ENCODE results near the gene ALDH7A1. TPM values are rescaled to one million over a fixed set of nuclear protein-coding genes. Genes with fewer than 3 reads are reported as not detected.
A peak's percentile ranks its signal among the peaks of the same experiment; 100 is the strongest.

ALDH7A1 gene
- total RNA-seq, 1 donor from 2014 or later = 63.6 TPM

GRCh38 chr5:126482591-126482990 is 112.4 kb downstream of the ALDH7A1 start:
- H3K4me3 ChIP-seq = no peak overlapping the region
- peaks cover 26% of the 10 kb centered on the region for H3K4me1 ChIP-seq
- H3K9me3 ChIP-seq = no peaks in the 10 kb centered on the region
- no peak for DNase-seq (ENCODE audit: extremely low spot score in 2 of 2)
- TF ChIP-seq POLR2A (IDR thresholded peaks at IDR 0.05) = no peak
- no peak for TF ChIP-seq CTCF (IDR thresholded peaks at IDR 0.05)
- no peak for TF ChIP-seq POLR2AphosphoS5 (IDR thresholded peaks at IDR 0.05; ENCODE audit: insufficient read depth in 1 of 2, low read depth in 1 of 2)
- intact Hi-C loops (cut with DNase I) = loop anchor here (5.0 kb wide), 1 partner anchor 40 kb away; no protein-coding TSS in a partner anchor
- H3K27me3 ChIP-seq = no peaks in the 10 kb centered on the region
- peaks cover 0 to 45% of the 10 kb centered on the region in 2 donors for H3K36me3 ChIP-seq
- H3K27ac ChIP-seq = peak overlapping the region; percentile 73

- no peak for TF ChIP-seq CTCF (IDR thresholded peaks at IDR 0.05)
- TF ChIP-seq POLR2AphosphoS5 (IDR thresholded peaks at IDR 0.05; ENCODE audit: insufficient read depth in 1 of 2, low read depth in 1 of 2) = no peak
- no peak for TF ChIP-seq POLR2A (IDR thresholded peaks at IDR 0.05)
- Histone ChIP-seq H3K4me1 (peaks cover 34% of the 10 kb centered on the region), H3K4me3 (no peak overlapping the region), H3K27ac (peak overlapping the region; percentile 73), H3K9me3 (no peaks in the 10 kb centered on the region), H3K36me3 (peaks cover 0 to 32% of the 10 kb centered on the region in 2 donors), H3K27me3 (no peaks in the 10 kb centered on the region)
- intact Hi-C loops (cut with DNase I) = loop anchor here (5.0 kb wide), 1 partner anchor 41 kb away; no protein-coding TSS in a partner anchor
- DNase-seq (ENCODE audit: extremely low spot score in 2 of 2) = no peak
Observed at GRCh38 chr5:126481243-126481642, 113.8 kb downstream of the ALDH7A1 start.

Small RNA genes lying within 50 kb of the gene (small RNA-seq; reads per million reads assigned to genes)
- not detected for gene RNU6-290P

Other genes with a start within 250 kb of the ALDH7A1 start
- gene GRAMD2B, start 171.8 kb downstream of the ALDH7A1 start, total RNA-seq = 76.9 TPM
- gene PHAX, start 5.7 kb upstream of the ALDH7A1 start, total RNA-seq = 44.7 TPM
- 20.9 TPM for gene LMNB1, start 181.9 kb upstream of the ALDH7A1 start, total RNA-seq

Measured in vagina (tissue), 2 donors.